K562 treated with DMSO at 1 percent for 12 hours (cell line): Measurements from ENCODE around the gene BEND7. TPM values are rescaled to one million over a fixed set of nuclear protein-coding genes. Genes with fewer than 3 reads are reported as not detected.

Experiments
- total RNA-seq: library from RNA; unstranded; fragments of 300-600 nt; gene quantifications from 2 replicates; pipeline ENCODE4 v1.2.3, GENCODE V29; 2022; ENCODE audit not compliant: insufficient read depth

Gene BEND7, protein sequence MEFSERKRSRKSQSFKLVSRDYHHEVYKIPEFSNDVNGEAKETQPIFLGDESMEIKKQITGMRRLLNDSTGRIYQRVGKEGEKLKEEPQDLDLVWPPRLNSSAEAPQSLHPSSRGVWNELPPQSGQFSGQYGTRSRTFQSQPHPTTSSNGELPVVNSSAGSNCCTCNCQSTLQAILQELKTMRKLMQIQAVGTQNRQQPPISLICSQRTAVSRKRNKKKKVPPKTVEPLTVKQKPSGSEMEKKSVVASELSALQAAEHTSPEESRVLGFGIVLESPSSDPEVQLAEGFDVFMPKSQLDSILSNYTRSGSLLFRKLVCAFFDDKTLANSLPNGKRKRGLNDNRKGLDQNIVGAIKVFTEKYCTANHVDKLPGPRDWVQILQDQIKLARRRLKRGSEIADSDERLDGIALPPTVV
- 1.5 and 8.3 TPM in 2 replicates for total RNA-seq

GRCh38 chr10:13528875-13529713 lies at the start of gene BEND7:
BEND7 (minus strand) TSS chr10:13529014; CDS start chr10:13528533, 481 bp downstream.

Other genes with a start within 250 kb of the BEND7 start
- gene PHYH, start 228.9 kb downstream of the BEND7 start, total RNA-seq: 7.0 and 11.2 TPM in 2 replicates
- gene SEPHS1, start 180.7 kb downstream of the BEND7 start, total RNA-seq: 15.9 and 32.3 TPM in 2 replicates
- 10.5 and 15.0 TPM in 2 replicates for gene PRPF18, start 58.0 kb upstream of the BEND7 start, total RNA-seq